GM21381 (cell line): ENCODE results near the gene CFAP61.

Source experiments
- ATAC-seq: cut with Tn5 transposase; IDR thresholded peaks from one replicate; pipeline ENCODE4 v1.9.1; 2021; ENCODE audit warnings: mild to moderate bottlenecking, moderate library complexity; ENCODE audit not compliant: unreplicated experiment

The CFAP61 gene

DNA sequence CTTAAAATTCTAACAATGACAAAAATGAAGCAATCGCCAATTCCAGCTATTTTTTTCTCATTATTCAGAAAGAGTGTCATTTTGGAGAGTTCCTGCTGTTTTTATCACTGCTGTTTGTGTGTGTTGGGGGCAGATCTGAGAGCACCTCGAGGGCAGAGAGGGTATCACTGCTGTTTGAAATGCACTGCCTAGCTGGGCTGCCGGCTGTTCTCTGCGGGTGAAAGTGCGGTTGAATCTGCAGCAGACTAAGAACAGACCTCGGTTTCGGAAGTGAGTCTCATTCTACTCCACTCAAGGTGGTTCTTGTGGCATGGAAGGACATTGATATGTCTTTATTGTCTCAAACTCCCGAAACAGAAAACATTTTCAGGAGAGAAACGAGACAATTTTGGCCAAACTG lies 333.9 kb downstream of the CFAP61 start:
- ATAC-seq: no peak

DNA sequence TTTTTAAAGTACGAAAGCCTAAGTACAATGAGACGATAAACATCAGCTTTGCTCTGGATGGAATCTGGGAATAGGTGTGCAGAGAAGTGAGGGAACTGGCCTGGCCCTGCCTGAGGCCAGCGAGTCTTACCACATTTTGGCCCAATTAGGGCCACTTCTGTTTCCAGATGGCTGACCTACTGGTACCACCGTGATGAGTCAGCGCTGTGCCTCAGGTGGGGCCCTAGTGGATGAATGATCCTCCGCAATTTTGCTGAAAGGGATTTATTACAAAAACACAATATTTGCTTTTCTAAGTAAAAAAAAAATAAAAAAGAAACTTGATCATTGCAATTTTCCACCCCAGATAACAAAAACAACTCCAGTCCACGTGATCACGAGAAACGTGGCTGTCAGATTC lies 338.1 kb downstream of the CFAP61 start:
- ATAC-seq: no peak

DNA sequence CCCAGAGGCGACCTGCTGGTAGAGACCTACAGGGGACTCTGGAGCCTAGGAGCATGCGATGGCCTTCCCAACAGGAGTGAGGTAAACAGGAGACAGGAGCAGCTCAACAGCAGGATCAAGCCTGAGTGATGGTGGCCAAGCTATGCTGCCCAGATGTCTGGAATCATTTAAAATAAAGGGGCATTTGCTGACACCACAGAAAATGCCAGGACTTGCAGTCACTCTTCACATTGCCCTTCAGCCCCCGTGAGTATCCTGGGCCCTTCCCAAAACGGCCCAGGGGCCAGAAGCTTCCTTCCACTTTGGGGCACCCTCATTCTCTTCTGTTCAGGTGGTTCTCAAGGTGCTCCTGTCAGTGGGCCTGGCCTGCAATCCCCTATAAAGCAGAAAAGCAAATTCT lies 338.8 kb downstream of the CFAP61 start:
- no peak for ATAC-seq

DNA sequence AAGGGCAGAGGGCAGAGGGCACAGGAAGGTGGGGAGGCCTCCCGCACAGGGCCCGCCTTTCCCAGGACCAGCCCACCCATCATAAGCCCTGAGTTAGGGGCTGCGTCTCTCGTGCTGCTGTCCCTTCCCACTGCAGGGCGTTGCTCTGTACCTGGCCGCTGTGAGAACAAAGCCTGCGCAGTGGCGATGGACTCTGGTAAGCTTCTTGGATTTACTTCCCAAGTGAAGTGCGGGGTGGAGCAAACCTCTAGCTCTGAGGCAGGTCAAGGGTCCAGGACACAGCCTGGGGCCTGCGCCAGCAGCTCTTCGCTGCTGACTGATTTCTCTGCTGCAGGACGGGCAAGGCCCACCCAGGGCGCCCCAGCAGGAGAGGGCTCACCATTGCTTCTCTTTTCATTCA lies 339.4 kb downstream of the CFAP61 start:
- ATAC-seq: no peak

DNA sequence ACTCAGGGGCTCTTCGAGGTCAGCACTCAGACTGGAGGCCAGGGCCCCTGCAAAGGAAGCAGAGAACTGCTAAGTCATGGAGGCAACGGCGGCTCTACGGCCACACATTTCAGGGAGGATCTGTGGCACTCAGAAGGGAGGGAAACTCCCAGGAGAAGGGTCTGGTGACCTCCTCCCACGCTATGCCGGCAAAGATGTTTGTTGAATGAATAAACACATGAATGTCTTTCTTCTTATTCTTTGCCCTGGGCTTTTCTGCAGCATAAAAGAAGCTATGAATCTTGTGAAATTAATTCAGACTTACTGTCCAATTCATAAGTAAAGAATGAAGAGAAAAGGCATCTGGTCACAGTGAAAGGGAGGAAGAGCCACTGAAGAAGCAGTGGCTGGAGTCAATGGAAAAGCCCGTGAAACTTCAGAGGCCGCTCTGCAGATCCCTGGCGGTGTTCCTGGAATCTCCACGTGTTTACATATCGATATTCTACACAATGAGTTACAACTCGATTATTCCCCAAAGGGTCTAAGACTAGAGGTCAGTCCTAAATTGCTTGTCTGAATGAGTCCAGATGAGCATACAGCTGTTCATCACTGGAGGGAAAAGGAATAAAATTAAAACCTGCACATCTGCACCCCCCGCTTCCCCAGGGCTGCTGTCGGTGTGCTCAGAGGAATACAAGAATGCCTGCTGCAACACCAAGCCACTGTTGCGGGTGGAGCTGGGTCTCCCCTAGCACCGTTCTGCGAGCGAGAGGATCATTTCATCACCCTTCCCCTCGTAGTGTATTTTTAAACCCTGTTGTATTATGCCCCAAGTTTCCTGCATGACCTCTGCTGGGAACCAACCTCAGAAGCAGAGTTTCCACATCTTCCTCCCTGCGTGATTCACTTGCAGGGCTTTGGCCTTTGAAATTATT lies 341.1 kb downstream of the CFAP61 start:
- ATAC-seq: no peak

DNA sequence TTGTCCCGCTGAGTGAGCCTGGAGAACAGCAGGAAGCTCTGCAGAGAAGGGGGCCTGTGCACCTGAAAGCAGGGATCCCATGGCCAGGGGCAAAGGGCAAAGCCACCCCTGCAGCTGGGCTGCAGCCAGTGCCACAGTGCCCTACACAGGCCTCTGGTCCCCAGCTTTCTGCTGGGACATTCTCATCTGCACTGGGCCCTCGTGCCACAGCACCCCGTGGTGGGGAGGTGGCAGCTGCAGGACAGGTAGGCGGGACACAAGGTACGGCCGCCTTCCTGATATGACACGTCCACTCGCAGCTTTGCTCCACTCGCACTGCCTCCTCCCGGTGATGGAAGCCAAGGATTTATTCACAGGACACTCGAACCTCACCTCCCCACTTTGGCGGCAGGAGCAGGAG lies 342.8 kb downstream of the CFAP61 start:
- no peak for ATAC-seq

DNA sequence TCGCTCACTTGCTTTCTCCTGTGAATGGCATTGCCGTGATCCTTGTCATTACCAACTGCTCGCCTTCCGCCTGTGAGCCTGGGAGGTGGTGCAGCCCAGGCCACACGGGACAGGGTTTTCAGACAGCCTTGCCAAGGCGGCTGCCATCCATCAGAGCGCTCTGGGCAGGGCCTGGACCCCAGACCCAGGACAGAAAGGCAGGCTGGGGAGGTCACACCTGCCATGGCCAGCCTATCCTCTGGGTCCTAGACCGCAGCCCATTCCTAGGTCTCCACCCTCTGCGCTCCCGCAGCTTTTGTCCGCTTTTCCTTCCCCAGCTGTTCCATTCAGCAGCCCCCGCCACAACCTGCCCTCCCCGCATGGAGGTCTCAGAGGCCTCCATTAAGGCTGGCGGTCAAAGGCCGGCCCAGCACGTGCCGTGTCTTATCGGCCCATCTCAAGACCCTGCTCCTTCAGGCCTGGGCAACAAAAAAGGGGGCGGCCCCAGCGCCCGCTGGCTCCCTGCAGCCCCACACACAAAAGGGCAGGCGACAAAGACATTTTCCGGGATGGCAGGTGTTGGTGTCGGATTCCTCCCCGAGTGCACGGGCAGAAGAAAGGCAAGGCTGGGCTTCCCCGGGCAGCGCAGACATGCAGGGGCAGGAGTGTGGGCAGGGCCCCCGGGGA lies 343.7 kb downstream of the CFAP61 start:
- no peak for ATAC-seq

DNA sequence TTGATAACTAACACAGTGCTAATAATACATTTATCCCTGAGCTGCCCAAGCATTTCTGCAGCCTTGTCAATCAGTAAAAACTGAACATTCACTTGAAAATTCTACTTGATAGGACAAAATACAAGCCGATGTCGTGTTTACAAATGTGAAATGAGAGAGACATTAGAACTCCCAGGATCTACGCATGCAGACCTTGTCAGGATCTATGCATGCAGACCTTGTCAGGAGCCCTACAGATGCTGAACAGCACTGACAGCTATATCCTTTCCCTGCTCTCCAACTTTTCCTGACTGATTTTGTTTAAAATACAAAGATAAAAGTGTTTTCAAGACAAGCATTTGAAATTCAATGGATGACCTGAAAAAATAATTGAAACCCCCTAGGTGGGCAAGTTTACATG lies 344.5 kb downstream of the CFAP61 start:
- ATAC-seq: no peak

DNA sequence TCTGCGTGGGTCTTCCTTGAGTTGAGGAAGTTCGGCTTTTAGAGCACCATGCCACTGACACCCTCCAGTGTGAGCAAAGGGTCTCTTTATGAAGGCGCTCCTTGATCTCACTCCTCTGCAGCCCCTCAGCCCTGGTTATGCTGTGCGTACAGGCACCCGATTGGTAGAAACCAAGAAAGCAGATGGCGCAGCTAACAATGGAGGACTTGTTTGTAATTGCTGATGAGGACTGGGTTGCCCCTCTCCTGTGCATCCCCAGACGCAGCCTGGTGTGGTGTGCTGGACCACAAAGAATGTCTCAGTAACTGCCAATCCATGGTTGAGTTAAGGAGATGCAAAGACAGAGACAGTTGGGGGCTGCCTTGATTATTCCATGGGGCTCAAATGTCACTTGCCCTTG lies 345.8 kb downstream of the CFAP61 start:
- no peak for ATAC-seq

DNA sequence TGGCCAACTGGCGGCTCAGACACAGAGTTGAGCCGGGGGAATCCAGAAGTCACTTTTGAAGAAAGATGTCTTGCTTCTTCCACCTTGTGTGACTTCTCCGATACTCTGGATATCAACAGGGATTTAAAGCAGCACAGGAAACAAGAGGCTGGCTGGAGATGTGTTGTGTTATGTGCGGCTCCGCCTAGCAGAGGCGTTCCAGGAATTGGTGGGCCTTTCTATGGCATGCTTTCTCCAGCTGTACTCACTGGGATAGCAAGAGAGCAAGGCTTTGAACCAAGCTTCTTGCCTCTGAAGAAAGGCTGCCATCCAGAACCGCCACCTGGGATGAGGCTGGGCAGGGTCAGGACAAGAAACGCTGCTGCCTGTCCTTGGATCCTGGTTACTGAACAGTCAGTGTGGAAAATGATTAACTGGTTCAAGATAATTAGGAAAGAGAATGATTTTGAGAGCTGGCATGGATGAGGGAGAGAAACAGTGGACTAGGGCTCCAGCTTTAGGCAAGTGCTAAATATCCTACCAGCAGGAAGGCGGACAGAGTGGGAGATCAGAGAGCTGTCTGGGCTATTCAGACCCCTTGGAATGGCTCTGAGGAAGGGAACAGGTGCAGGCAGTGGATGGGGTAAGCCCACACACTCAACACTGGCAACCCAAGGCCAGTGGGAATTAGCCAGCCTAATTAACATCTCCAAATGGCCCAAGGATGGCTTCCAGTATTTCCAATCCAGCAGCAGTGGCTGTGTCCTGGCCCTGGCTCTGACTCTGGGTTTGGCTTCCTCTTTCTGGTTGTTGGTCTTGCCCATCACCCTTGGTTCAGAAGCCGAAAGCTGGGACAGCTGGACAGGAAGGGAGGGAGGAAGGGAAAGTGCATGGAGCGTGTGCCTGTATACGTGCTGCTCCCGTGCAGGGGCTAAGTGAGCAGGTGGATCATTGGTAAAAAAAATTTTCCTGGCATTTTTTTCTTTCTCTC lies 347.5 kb downstream of the CFAP61 start:
- no peak for ATAC-seq

DNA sequence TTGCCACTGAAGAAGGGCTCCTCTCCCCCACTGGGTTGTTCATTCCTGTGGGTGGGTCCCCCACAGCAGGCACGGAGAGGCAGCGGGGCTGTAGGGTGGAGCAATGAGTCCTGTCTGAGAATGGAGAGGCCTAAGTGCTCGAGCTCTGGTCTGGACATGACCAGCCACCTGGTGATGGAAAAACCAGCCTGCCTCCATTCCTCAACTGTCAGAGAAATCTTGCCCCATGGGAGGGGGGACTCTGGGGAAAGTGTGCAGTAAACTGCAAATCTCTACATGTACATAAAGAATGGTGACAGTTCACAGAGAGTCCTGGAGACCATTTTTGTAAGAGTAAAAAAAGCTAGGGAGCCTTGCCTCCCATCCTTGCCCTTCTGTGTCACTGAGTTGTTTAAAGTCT lies 349.7 kb downstream of the CFAP61 start:
- no peak for ATAC-seq

DNA sequence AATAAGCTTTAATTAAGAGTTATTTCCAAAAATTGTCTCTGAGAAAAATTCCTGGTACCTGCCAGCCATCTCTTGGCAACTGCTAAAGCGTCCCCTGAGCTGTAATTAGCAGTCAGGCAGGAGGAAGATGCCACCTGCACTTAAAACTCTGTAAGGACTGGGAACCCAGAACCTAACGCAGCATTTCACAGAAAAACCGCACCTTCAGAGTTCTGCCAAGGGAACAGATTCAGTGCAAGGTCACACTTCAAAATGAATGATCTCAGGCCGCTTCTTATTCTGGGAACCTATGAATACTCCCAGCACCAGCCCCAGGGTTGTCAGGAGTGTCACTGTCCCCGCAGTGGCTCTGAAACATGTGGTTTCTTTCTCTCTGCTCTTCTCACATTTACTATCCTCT lies 352.3 kb downstream of the CFAP61 start:
- no peak for ATAC-seq

DNA sequence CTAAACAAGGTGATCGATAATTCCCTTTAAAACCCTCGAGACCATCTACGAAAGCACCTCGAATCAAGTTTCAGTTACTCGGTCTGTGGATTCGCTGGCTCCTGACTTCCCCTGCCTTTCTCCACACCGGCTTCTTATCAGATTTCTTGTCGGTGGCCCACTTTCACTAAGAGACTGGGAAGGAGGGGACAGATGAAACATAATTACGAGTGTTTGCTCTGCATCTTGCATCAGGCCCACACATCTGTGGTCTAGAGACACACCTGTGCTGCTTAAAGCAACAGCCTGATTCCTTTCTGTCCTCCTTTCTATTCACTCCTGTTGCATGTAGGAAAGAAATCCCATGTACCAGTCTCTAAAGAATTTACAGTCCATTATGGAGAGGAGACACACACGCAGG lies 353.3 kb downstream of the CFAP61 start:
- ATAC-seq: no peak

DNA sequence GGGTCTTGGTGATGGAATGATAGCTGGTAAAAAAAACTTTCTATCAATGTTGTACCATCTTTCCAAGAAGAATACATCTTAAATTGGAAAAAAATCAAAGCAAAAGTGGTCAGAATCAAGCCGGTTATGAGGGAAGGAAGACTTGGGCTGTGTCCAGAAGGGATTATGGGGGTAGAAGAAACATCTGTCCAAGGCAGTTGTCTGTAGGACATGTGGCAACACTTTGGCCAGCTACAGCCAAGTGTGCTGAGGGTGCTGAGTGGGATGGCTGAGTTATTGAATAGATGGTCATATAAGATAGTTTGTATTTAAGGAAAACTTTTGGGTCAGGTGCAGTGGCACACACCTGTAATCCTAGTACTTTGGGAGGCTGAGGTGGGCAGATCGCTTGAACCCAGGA lies 354.0 kb downstream of the CFAP61 start:
- no peak for ATAC-seq

DNA sequence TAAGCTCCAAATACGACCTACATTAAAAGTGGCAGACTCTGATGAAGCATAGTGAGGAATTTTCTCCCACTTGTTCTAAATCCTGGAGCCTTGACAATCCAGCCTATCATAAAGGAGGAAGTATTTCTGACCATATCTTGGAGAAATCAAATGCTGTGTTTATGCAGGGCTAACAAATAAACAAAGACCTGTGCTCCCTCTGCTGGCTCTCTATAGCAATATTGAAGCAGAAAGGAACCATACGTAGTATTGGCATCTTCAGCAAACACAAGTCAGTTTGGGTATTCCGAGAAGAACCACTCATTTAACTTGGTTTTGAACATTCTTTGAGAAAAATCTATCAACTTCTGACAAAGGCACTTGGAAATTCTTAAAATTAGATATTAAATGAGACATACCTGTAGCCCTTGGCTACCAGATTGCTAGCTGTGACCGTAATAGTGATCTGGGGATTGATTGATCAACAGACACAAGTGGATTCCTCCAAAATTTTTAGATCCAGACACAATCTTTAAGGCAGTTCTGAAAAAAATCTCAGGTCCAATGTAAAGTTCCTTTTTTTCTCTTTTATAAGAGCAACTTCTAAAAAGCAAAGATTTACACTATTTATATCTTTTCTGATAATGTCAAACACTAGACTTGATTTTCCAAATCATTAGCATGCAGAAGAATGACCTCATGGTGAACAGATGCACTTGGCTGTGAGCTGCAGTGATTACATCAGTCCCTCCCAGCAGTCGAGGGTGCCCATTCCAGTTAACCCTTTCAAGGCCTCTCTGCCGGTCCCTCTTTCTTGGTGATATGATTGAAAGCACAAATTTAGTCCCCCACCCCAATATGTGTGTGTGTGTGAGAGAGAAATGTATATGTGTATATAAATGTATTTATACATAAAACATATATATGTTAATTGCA lies 355.8 kb downstream of the CFAP61 start:
- no peak for ATAC-seq

DNA sequence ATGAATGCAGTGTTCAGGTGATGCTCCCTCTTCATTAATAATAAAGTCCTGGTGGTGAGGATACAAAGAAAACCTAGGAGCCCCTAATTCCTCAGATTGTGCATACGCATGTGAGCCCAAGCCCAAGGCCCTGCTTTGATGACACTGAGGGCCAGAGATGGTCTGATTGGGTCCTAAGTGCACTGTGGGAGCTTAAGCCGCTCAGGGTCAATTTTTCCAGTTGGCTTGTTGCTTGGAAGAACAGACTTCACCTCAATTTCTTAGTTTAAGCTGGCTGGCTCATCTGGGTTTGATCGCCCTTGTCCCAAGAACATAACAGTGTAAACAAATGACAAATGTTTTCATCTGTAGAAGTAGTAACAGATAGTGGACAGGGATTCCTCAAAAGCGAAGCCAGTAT lies 357.0 kb downstream of the CFAP61 start:
- no peak for ATAC-seq
